ENCODE measurements around the gene GAS7.

DNA sequence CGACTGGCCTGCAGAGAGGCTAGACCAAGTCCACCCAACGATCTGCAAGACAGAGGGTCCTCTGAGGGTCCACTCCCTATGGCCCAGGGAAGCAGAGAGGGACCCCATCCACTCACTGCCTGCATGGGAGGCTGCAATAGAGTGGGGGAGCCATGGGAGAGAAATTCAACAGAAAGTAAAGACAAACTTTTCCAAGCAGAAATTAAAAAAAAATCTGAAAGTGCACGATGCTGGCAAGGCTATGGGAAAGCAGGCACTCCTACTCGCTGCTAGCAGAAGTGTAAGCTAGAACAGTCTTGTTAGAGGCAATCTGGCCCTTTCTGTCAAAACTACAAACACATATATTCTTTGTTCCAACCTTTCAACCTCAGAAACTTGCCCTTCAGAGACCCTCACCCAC is 85.4 kb downstream of the GAS7 start:
- TF ChIP-seq POLR2A (IDR thresholded peaks at IDR 0.05) (no peak), EP300 (IDR thresholded peaks at IDR 0.05) (no peak)
- TF ChIP-seq, protein P1, sequence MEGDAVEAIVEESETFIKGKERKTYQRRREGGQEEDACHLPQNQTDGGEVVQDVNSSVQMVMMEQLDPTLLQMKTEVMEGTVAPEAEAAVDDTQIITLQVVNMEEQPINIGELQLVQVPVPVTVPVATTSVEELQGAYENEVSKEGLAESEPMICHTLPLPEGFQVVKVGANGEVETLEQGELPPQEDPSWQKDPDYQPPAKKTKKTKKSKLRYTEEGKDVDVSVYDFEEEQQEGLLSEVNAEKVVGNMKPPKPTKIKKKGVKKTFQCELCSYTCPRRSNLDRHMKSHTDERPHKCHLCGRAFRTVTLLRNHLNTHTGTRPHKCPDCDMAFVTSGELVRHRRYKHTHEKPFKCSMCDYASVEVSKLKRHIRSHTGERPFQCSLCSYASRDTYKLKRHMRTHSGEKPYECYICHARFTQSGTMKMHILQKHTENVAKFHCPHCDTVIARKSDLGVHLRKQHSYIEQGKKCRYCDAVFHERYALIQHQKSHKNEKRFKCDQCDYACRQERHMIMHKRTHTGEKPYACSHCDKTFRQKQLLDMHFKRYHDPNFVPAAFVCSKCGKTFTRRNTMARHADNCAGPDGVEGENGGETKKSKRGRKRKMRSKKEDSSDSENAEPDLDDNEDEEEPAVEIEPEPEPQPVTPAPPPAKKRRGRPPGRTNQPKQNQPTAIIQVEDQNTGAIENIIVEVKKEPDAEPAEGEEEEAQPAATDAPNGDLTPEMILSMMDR (IDR thresholded peaks at IDR 0.05) = no peak

All from tibial nerve (tissue), 4 donors.